Activated gamma-delta T cell (primary cell): ENCODE results near the gene MIDN.
"Not testable (repeated sequence)": the region's sequence is repeated elsewhere in the genome, so short reads cannot be mapped to it uniquely, and the experiment has no call there.

ENCODE experiments used
- DNase-seq: peaks from one replicate; lab custom pipeline; 2025; lab: John Stamatoyannopoulos, UW

MIDN gene

DNA sequence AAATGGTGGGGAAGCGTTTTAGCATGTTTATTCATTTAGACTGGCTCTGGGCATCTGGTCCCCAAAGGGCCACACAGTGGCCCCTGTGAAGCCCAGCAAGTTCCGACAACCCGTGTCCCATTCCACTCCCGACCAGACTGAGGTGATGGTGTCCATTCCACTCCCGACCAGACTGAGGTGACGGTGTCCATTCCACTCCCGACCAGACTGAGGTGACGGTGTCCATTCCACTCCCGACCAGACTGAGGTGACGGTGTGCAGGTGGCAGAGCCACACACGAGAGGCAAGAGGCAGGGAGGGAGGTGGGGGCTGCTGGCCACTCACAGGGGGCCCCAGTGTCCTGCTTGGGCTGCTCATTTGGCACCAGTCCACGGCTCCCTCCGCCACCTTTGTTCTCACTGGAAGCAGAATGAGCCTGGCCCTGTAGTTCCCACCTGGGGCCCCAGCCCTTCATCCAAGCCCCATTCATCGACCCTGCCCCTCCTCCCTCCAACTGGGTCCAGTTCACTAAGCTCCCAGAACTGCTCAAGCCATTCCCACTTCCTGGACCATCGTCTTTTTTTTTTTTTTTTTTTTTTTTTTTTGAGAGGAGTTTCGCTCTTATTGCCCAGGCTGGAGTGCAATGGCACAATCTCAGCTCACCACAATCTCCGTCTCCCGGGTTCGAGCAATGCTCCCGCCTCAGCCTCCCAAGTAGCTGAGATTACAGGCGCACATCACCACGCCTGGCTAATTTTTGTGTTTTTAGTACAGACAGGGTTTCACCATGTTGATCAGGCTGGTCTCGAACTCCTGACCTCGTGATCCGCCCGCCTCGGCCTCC lies 1.9 kb upstream of the MIDN start:
- DNase-seq: not testable (repeated sequence)

DNA sequence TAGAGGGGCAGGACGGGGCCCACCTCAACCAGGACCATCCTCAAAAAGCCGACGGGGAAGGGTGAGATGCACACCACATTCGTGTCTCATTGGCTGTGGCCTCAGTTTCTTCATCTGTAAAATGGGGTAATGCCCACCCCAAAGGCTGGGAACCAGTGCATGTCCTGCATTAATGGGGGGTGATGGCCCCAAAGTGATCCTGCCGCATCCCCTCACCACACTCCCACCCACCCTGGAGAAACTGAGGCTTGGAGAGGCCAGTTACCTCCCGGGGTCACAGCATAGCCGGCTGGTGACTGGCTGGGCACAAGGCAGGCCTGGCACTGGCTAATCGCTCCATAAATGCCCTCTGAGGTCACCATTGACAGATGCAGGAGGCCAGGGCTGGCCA lies 640 bp upstream of the MIDN start:
- DNase-seq: no peak

DNA sequence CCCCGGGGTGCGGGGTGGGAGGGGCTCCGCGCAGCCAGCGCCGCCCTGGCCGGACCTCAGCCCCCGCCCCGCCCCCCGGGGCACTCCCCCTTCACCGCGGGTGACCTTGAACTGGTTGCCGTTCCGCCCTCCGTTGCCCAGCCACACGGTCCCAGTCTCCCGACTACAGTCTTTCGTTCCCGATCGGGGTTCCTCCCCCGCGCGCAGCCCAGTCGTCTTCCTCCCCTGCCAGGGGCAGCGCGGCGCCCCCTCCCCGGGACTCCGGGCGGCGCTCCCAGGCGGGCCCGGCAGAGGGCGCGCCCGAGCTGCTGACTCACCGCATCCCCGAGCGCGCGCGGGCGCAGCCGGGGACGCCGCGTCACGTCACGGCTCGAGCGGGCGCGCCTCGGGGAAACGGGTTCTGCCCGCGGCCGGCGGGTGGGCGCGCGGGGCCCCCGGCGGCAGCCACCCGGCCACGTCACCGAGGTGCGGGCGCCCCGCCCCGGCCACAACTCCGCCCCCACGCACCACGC lies 459 bp downstream of the MIDN start:
- DNase-seq: peak; percentile 86

DNA sequence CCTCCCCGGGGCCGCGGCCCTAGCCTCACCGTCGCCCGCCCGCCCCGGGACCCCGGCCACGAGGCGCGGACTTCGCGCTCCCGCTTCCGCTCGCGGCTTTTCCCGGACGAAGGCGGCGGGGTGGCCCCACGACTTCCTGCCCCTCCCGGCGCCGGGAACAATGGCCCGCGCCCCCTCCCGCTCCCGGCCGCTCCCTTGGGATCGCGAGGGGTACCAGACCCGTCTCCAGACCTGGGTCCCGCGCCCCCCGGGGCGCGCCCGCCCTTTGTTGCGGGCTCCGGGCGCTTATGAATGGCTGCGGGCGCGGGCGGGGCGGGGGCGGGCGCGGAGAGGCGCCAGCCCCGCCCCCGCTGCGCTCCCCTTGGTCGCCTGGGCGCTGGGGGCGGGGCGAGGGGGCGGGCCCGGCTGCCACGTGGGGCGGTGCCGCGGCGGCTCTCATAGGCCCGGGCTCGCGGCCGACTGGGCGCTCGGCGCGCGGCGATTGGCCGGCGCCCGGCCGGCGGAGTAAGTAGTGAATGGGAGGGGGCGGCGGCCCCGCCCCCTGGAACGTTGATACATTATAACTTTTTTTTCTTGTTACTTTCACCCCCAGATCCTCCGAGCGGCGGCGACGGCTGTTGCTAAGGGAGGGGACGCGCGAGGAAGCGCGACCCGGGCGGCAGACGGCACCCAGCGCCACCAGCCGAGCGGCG lies 1.1 kb downstream of the MIDN start:
- DNase-seq: peak; percentile 96

DNA sequence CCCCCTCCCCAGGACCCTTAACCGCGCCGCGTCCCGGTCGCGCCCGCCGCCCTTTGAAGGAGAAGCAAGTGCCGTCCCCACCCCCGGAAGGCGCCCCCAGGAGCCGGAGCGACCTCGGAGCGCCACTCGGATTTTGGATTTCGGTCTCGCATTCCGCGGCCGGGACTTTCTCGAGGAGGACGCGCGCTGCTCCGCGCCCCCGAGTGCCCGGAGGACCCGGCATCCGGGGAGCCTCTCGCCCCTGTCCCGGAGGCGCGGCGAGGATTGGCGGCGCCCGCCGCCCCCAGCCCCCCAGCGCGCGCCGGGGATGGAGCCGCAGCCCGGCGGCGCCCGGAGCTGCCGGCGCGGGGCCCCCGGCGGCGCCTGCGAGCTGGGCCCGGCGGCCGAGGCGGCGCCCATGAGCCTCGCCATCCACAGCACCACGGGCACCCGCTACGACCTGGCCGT lies 1.6 kb downstream of the MIDN start:
- DNase-seq: no peak

- peak; percentile 58 for DNase-seq
Measured at GRCh38 chr19:1250437-1251260, 2.3 kb downstream of the MIDN start.

DNA sequence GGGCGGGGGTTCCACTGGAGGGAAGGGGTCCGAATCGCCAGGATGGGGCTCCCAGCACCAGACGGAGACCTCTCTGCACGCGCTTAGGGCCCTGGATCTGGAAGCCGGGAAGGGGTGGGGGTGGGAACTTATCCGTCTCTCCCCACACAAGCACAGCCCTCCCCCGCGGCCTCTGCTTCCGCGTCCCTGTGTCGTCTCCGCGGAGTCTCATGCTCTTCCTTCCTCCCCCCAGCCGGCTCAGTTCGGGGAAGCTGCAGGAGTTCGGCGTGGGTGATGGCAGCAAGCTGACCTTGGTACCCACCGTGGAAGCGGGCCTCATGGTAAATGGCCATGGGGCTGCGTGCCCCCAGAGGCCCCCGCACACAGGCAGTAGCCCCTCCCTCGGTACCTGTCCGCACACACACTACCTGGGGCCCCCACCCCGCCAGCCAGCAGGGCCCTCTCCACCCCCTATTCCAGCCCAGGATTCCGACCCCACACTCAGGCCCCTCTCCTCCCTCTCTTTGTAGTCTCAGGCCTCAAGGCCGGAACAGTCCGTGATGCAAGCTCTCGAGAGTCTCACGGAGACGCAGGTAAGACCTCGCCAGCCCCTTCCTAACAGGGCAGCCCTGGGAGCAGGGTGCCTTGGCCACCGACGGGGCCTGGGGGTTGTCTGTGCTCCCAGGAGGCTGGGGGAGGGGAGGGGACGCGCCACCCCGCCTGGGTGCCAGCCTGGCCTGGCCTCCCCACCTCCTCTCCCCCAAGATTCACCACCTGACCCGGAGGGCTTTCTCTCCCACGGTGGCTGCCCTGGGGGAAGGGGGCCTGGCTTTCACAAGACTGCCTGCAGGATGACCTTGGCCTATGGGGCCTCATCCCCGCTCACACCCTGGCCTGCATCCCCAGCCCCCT lies 3.2 kb downstream of the MIDN start:
- DNase-seq: no peak

DNA sequence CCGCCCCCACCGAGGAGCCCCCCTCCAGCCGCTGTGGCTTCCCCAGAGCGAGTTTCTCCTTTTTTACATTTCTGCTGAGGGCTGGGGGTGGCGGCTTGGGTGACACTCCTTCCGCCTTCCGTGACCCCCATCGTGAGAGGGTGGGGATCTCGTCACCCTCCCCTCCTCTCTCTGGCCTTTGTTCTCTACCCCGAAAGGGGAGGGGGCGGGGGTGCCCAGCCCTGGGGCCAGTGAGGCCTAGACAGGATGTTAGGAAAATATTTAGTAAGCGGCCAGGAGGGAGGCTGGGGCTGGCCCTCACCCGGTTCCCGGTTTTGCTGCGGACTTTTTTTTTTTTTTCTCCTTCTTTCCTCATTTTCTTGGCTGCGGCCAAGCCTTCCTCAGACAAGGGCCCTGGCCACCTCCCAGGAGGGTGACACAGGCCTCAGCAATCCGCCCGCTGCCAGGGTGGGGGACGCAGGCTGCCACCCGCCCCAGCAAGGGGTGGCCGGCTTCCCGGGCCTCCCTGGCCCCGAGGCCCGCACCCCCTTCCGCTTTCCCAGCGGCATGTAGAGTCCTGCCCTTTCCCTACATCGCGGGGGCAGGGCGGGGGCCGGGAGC lies 3.9 kb downstream of the MIDN start:
- peak; percentile 53 for DNase-seq

DNA sequence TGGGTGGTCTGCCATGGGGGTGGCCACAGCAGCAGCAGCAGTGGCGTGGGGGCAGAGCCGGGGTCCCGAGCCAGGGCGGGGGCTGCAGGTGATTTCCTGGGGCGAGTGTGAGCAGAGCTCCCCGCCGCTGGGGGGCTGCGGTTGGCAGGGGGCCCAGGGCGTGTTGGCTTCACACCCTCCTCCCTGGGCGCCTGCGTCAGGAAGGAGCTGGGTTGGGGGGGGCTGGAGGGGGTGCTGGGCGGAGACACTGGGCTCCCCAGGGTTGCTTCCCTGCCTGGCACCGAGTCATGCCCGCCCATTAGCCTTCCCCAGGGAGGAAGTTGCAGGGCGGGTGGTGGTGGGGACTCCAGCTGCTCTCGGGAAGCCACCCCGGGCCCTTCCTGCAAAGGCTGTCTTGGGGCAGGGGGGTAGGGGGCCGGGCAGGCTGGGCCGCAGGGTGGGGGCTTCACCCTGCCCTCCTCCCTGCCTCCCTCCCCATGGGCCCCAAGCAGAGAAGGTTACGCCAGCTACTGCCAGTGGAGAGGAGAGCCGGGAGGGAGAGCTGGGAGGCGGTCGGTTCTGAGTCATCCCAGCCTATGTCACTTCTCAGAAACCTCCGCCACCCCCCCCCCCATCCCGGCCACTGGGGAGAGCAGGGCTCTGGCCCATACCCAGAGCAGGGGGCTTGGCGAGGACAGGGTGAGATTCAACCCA lies 4.6 kb downstream of the MIDN start:
- peak; percentile 83 for DNase-seq

DNA sequence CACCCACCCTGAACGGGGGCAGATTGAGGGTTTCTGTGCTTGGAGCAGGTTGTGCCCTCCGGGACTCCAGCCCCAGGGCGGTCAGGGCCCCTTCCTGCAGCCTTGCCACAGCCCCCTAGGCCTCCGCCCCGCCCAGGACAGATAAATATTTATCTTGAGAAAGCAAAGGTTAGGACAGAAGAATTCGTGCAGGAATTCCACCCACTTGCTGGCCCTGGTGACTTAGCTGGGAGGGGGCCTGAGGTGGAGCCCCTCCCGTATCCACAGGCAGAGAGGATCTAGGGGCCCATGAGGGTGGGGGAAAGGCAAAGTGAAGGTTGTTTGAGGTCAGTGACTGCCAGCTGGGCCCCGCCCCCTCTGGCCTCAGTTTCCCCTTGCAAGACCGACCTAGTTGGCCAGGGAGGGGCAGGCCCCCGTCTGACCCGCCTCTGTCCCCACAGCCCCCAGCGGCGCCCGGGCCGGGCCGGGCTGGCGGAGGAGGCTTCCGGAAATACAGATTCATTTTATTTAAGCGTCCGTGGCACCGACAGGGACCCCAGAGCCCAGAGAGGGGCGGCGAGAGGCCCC lies 5.2 kb downstream of the MIDN start:
- DNase-seq: no peak

DNA sequence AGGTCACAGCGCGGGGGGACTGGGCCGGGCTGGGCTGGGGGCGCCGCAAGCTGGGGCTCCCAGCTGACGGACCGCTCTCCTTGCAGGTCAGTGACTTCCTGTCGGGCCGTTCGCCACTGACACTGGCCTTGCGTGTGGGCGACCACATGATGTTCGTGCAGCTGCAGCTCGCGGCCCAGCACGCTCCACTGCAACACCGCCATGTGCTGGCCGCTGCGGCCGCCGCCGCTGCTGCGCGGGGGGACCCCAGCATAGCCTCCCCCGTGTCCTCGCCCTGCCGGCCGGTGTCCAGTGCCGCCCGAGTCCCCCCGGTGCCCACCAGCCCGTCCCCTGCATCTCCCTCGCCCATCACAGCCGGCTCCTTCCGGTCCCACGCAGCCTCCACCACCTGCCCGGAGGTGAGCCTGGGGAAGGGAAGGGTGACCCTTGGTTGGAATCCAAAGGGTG lies 5.7 kb downstream of the MIDN start:
- no peak for DNase-seq

GRCh38 chr19:1254530-1255185 lies 6.3 kb downstream of the MIDN start:
- DNase-seq: no peak

DNA sequence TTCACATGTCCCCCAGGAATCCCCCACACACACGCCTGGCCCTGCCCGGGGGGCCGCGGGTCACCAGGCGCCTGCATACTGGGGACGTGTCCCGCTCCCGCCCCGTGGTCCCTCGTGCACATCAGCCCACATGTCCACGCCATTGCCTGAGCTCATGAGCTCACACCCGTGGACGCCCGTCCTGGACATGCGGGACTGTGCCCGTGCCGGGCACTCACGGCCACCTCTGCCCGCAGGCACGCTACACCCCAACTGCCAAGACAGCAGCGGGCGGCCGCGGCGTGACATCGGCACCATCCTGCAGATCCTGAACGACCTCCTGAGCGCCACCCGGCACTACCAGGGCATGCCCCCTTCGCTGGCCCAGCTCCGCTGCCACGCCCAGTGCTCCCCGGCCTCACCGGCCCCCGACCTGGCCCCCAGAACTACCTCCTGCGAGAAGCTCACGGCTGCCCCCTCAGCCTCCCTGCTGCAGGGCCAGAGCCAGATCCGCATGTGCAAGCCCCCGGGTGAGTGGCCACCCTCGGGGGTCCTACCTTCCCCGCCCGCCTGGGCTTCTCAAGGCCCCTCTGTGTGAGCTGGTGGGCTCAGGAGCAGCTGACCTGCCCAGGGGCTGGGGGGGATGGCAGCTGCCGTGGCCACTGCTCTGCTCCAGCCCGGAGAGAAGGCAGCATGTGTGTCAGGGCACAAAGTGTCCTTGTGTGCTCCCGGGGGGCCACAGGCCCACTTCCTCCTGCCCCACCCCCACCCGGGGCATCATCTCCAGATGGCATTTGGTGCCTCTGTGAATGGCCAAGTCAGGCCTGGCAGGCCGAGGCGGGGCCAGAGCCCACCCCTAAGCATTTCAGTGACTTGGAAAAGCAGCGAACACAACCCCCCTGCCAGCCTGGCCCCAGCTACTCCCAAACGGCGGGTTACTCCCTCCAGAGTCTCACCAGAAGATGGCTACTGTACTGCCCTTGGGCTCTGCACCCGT lies 7.1 kb downstream of the MIDN start:
- DNase-seq: no peak

GRCh38 chr19:1256646-1257474 lies 8.5 kb downstream of the MIDN start:
- no peak for DNase-seq

DNA sequence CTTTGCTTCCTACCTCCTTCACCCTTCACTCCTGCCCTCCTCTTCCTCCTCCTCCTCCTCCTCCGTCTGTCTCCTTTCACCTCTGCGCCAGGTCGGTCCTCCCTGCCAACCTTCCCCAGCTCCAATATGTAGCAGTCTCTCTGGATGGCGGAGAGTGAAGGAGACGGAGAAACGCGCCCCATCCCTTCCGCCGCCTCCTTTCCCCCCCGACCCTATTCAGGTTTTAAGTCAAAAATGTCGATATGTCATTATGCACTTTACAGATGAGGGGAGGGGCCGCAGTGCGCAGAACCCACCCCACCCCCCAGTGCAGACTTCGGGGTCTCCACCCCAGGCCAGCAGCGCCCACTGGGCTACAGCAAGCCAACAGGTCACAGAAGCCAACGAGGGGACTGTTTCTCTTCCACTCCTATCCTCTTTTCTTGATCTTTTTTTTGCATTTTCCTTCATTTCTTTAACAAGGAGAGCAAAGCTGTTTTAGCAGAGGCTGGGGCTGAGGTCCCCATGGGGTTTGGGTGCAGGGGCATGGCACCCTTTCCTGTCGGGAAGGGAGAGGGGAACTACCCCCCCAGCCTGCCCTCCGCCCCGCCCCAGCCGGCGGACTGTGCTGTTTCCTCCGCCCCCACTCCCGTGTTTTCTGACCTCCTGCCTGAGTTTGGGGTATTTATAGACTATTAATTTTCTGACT lies 9.2 kb downstream of the MIDN start:
- no peak for DNase-seq

GRCh38 chr19:1258163-1258492 lies 9.7 kb downstream of the MIDN start:
- no peak for DNase-seq
